ENCODE measurements around the gene NOTCH3. TPM values are rescaled to one million over a fixed set of nuclear protein-coding genes. Genes with fewer than 3 reads are reported as not detected.

NOTCH3 gene
- total RNA-seq, 1 experiment from 2014 or later = 1.9 TPM

GRCh38 chr19:15238639-15239155 is 37.9 kb upstream of the NOTCH3 start:
- DNase-seq (ENCODE audit: low read depth, low spot score) = no peak
- in situ Hi-C loops (cut with HindIII; ENCODE audit: low pct_unique_long_range_greater_than_20kb, low sequenced_read_pairs) = no loop called here

GRCh38 chr19:15237759-15238638 is 37.2 kb upstream of the NOTCH3 start:
- no peak for DNase-seq (ENCODE audit: low read depth, low spot score)
- in situ Hi-C loops (cut with HindIII; ENCODE audit: low pct_unique_long_range_greater_than_20kb, low sequenced_read_pairs) = no loop called here

- no peak for DNase-seq (ENCODE audit: low read depth, low spot score)
- in situ Hi-C loops (cut with HindIII; ENCODE audit: low pct_unique_long_range_greater_than_20kb, low sequenced_read_pairs) = no loop called here
Observed at GRCh38 chr19:15236886-15237285, 36.1 kb upstream of the NOTCH3 start.

DNA sequence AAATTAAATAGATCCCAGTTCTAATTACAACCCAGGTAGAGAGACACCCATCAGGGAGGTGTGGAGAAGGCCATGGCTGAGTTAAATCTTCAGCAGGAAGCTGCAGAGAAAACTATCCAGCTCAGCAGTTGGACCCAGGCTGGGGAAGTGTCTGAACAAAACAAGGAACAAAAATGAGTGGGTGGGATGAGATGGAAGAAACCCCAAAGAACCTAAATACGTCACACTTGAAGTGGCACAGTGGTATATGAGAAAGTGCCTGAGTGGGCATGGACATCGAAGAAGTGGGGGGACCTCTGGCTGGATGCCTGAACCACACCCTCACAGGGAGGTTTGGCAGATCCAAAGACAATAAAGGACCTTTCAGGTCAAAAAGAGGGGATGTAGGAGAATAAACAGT is 35.0 kb upstream of the NOTCH3 start:
- DNase-seq (ENCODE audit: low read depth, low spot score) = no peak
- in situ Hi-C loops (cut with HindIII; ENCODE audit: low pct_unique_long_range_greater_than_20kb, low sequenced_read_pairs) = no loop called here

DNA sequence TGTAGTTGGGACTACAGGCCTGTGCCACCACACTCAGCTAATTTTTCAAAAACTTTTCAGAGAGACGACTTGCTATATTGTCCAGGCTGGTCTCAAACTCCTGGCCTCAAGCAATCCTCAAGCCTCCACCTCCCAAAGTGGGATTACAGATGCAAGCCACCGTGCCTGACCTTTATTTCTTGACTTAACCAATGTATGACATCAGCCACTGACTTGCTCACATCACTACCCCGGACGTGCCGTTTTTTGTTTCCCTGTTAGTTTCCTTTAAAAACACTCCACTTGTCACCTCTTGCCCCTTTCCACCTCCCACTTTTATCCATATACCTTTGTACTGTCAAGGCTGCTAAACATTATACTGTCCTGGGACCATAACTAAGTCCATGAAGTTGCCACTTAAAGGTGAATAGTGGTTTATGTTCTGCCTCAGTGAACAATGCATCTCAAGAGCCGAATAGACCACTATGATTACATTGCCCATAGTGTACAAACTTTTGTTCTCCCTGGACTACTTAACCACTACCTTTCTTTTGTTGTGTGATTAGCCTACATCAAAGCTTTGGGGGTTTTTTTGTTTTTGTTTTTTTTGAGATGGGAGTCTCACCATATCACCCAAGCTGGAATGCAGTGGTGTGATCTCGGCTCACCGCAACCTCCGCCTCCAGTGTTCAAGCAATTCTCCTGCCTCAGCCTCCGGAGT is 33.8 kb upstream of the NOTCH3 start:
- no peak for DNase-seq (ENCODE audit: low read depth, low spot score)
- in situ Hi-C loops (cut with HindIII; ENCODE audit: low pct_unique_long_range_greater_than_20kb, low sequenced_read_pairs) = no loop called here

GRCh38 chr19:15231271-15231670 is 30.5 kb upstream of the NOTCH3 start:
- in situ Hi-C loops (cut with HindIII; ENCODE audit: low pct_unique_long_range_greater_than_20kb, low sequenced_read_pairs) = no loop called here
- no peak for DNase-seq (ENCODE audit: low read depth, low spot score)

- DNase-seq (ENCODE audit: low read depth, low spot score) = no peak
- in situ Hi-C loops (cut with HindIII; ENCODE audit: low pct_unique_long_range_greater_than_20kb, low sequenced_read_pairs) = no loop called here
Observed at GRCh38 chr19:15227261-15227660, 26.5 kb upstream of the NOTCH3 start.

GRCh38 chr19:15225760-15226159 is 25.0 kb upstream of the NOTCH3 start:
- in situ Hi-C loops (cut with HindIII; ENCODE audit: low pct_unique_long_range_greater_than_20kb, low sequenced_read_pairs) = no loop called here
- DNase-seq (ENCODE audit: low read depth, low spot score) = no peak

- no peak for DNase-seq (ENCODE audit: low read depth, low spot score)
- in situ Hi-C loops (cut with HindIII; ENCODE audit: low pct_unique_long_range_greater_than_20kb, low sequenced_read_pairs) = no loop called here
Observed at GRCh38 chr19:15223649-15224361, 23.0 kb upstream of the NOTCH3 start.

DNA sequence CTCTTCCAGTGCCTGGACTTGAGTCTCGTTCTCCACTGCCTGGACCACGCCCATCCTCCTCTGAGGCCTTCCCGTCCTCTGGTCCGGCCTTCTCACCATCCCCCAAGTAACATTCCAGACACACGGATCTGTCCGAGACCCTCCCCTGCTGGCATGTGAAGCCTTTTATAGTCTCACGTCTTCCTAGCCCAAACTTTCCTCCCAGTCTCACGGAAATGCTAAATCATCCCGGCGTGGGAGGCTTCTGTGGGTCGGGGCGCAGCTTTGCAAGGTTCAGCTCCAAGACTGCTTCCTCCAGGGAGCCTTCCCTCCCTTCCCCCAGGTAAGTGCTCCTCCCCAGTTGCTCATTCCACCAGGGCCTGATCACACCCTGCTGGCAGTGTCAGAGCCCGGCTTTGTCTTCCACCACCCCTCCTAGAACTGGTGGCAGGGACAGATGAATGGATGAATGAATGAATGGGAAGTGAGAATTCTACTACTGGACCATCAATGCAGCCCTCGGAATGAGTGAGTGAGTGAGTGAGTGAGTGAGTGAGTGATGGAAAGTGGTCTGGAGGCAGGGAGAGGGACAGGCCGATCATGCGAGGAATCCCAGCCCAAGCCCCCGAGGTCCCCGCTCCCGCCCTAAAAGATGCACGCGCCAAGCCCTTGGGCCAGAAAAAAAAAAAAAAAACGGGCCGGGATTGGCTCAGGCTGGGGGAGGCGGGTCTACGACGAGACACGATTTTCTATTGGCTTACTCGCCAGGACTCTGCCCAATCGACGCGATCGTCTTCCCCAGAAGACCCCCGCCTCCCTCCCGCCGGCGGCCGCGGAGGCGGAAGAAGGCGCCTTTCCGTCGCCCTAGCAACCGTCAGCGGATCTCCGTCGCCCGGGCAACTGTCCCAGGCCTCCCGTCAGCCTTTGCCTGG is 22.2 kb upstream of the NOTCH3 start:
- DNase-seq (ENCODE audit: low read depth, low spot score) = peak; percentile 88
- in situ Hi-C loops (cut with HindIII; ENCODE audit: low pct_unique_long_range_greater_than_20kb, low sequenced_read_pairs) = no loop called here

DNA sequence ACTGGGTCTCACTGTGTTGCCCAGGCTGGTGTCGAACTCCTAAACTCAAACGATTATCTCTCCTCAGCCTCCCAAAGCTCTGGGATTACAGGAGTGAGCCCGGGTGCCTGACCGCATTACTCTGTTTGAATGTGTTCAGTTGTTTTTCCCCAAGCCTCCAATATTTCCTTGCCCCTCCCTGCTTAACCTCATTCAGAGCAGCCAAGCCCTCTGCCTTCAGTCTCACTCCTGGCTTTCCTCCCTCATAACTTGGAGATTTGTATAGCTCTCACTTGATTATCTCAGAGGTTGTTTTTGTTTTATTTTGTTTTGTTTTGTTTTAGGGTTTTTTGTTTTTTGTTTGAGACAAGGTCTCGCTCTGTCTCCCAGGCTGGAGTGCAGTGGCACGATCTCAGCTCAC is 20.0 kb upstream of the NOTCH3 start:
- no peak for DNase-seq (ENCODE audit: low read depth, low spot score)
- in situ Hi-C loops (cut with HindIII; ENCODE audit: low pct_unique_long_range_greater_than_20kb, low sequenced_read_pairs) = no loop called here

- no peak for DNase-seq (ENCODE audit: low read depth, low spot score)
- in situ Hi-C loops (cut with HindIII; ENCODE audit: low pct_unique_long_range_greater_than_20kb, low sequenced_read_pairs) = no loop called here
Observed at GRCh38 chr19:15218501-15218900, 17.7 kb upstream of the NOTCH3 start.

DNA sequence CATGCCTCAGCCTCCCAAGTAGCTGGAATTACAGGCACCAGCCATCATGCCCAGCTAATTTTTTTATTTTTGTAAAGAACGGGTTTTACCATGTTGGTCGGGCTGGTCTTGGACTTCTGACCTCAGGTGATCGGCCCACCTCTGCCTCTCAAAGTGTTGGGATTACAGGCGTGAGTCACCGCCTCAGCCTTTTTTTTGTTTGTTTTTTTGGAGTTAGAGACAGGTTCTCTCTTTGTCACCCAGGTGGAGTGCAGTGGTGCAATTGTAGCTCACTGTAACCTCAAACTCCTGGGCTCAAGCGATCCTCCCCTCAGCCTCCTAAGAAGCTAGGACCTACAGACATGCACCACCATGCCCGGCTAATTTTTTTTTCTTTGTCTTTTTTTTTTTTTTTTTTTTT is 15.6 kb upstream of the NOTCH3 start:
- in situ Hi-C loops (cut with HindIII; ENCODE audit: low pct_unique_long_range_greater_than_20kb, low sequenced_read_pairs) = no loop called here

GRCh38 chr19:15213715-15214381 is 13.1 kb upstream of the NOTCH3 start:
- DNase-seq (ENCODE audit: low read depth, low spot score) = no peak
- in situ Hi-C loops (cut with HindIII; ENCODE audit: low pct_unique_long_range_greater_than_20kb, low sequenced_read_pairs) = no loop called here

More for the DNA sequence above, 15.6 kb upstream of the NOTCH3 start:
- no peak for DNase-seq (ENCODE audit: low read depth, low spot score)

DNA sequence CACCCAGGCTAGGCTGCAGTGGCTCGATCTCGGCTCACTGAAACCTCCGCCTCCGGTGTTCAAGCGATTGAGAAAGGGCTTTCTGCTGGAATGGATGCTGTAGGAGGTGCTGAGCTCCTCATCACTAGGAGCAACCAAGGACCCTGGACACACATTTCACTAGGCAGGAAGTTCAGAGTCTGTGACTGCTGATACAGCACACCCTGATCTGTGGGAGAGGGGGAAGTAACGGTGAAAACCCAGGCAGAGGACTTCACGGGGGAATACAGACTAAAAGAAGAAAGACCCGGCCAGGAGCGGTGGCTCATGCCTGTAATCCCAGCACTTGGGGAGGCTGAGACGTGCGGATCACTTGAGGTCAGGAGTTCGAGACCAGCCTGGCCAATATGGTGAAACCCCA is 11.9 kb upstream of the NOTCH3 start:
- in situ Hi-C loops (cut with HindIII; ENCODE audit: low pct_unique_long_range_greater_than_20kb, low sequenced_read_pairs) = no loop called here
- no peak for DNase-seq (ENCODE audit: low read depth, low spot score)

GRCh38 chr19:15210323-15210781 is 9.6 kb upstream of the NOTCH3 start:
- in situ Hi-C loops (cut with HindIII; ENCODE audit: low pct_unique_long_range_greater_than_20kb, low sequenced_read_pairs) = no loop called here
- DNase-seq (ENCODE audit: low read depth, low spot score) = no peak

Data from SK-MEL-5 (cell line).